ENCODE measurements around the gene LRP1B.

DNA sequence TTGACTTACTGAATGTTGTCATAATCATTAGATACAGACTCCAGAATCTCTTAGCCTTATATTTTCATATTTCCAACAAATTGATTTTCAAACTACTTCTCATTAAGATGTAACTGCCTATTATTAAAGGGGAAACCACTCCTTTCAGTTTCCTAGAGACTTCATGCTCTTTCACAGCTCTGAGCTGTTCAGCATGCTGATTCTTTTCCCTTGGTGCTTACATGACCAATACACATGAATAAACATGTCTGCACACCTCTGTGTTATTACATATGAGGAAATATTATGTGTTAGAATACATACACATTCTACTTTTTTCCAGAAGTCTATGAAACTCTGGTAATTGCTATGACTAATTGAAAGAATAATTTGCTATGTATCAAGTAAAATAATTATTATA is 200.0 kb downstream of the LRP1B start:
- TF ChIP-seq YY1 (IDR thresholded peaks at IDR 0.05; ENCODE audit: low read depth) = no peak
- TF ChIP-seq, protein P1, sequence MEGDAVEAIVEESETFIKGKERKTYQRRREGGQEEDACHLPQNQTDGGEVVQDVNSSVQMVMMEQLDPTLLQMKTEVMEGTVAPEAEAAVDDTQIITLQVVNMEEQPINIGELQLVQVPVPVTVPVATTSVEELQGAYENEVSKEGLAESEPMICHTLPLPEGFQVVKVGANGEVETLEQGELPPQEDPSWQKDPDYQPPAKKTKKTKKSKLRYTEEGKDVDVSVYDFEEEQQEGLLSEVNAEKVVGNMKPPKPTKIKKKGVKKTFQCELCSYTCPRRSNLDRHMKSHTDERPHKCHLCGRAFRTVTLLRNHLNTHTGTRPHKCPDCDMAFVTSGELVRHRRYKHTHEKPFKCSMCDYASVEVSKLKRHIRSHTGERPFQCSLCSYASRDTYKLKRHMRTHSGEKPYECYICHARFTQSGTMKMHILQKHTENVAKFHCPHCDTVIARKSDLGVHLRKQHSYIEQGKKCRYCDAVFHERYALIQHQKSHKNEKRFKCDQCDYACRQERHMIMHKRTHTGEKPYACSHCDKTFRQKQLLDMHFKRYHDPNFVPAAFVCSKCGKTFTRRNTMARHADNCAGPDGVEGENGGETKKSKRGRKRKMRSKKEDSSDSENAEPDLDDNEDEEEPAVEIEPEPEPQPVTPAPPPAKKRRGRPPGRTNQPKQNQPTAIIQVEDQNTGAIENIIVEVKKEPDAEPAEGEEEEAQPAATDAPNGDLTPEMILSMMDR (IDR thresholded peaks at IDR 0.05) = no peak
- no peak for TF ChIP-seq EZH2phosphoT487 (IDR thresholded peaks at IDR 0.05; ENCODE audit: borderline replicate concordance, low read depth)
- no peak for TF ChIP-seq SIN3A (IDR thresholded peaks at IDR 0.05; ENCODE audit: borderline replicate concordance, low read depth, low read length)
- TF ChIP-seq, protein P2, sequence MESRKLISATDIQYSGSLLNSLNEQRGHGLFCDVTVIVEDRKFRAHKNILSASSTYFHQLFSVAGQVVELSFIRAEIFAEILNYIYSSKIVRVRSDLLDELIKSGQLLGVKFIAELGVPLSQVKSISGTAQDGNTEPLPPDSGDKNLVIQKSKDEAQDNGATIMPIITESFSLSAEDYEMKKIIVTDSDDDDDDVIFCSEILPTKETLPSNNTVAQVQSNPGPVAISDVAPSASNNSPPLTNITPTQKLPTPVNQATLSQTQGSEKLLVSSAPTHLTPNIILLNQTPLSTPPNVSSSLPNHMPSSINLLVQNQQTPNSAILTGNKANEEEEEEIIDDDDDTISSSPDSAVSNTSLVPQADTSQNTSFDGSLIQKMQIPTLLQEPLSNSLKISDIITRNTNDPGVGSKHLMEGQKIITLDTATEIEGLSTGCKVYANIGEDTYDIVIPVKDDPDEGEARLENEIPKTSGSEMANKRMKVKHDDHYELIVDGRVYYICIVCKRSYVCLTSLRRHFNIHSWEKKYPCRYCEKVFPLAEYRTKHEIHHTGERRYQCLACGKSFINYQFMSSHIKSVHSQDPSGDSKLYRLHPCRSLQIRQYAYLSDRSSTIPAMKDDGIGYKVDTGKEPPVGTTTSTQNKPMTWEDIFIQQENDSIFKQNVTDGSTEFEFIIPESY (IDR thresholded peaks at IDR 0.05; ENCODE audit: borderline replicate concordance, low read depth) = no peak
- no peak for TF ChIP-seq CHD2 (IDR thresholded peaks at IDR 0.05; ENCODE audit: low read length, partially characterized antibody)
- TF ChIP-seq POLR2AphosphoS5 (IDR thresholded peaks at IDR 0.05; ENCODE audit: low read depth, low read length) = no peak
- no peak for TF ChIP-seq RCOR1 (IDR thresholded peaks at IDR 0.05; ENCODE audit: low read length)
- no peak for TF ChIP-seq GABPA (IDR thresholded peaks at IDR 0.05; ENCODE audit: low read depth)
- TF ChIP-seq, protein P3, sequence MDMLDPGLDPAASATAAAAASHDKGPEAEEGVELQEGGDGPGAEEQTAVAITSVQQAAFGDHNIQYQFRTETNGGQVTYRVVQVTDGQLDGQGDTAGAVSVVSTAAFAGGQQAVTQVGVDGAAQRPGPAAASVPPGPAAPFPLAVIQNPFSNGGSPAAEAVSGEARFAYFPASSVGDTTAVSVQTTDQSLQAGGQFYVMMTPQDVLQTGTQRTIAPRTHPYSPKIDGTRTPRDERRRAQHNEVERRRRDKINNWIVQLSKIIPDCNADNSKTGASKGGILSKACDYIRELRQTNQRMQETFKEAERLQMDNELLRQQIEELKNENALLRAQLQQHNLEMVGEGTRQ (IDR thresholded peaks at IDR 0.05; ENCODE audit: borderline replicate concordance, low read depth, low read length) = no peak
